Embryonic facial prominence (tissue), 1 donor: ENCODE measurements around the gene UBTD2.
A peak's percentile ranks its signal among the peaks of the same experiment; 100 is the strongest.
"Not testable (repeated sequence)": the region's sequence is repeated elsewhere in the genome, so short reads cannot be mapped to it uniquely, and the experiment has no call there.

ENCODE experiments used
- DNase-seq: peaks from one replicate; pipeline ENCODE4 v3.0.0-alpha.2; 2016; ENCODE audit errors: extremely low spot score

UBTD2 gene

DNA sequence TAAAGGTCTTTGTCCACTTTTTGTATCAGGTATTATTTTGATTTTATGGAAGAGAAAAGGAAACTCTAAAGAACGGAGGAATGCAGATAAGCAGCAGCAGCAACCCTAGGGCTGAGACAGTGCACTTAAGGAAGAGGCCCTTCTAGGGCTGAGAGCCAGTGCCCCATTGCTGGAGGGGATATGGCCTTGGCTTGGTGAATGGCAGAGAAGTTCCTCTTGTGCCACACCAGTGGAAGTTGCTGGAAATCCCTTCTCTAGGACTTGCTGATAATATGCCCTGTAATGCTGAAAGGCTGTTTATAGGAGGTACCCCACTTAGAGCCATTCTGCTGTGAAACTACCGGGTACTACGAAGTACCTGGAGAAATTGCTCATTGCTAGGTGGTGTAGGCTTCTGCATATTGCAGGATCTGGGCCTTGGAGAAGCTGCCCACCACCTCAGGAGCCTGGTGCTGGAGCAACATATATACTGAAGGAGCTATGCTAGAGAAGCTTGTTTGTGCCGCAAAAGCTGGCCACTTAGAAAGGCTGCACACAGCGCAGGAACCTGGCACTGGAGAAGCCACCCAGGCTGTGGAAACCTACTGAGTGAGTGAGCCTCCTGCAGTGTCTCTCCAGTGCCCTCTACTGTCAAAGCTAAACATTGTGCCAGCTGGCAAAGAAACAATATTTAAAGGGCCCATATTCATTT, 9.6 kb upstream of the UBTD2 start:
- DNase-seq = peak; percentile 54

DNA sequence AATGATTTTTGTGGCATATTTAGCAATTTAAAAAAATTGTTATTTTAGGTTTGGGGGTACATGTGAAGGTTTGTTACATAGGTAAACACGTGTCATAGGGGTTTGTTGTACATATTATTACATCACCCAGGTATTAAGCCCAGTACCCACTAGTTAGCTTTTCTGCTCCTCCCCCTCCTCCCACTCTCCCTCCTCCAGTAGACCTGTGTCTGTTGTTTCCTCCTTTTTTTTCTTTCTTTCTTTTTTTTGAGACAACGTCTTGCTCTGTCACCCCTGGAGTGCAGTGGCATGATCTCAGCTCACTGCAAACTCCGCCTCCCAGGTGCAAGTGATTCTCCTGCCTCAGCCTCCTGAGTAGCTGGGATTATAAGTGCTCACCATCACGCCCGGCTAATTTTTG, 8.3 kb upstream of the UBTD2 start:
- not testable (repeated sequence) for DNase-seq

DNA sequence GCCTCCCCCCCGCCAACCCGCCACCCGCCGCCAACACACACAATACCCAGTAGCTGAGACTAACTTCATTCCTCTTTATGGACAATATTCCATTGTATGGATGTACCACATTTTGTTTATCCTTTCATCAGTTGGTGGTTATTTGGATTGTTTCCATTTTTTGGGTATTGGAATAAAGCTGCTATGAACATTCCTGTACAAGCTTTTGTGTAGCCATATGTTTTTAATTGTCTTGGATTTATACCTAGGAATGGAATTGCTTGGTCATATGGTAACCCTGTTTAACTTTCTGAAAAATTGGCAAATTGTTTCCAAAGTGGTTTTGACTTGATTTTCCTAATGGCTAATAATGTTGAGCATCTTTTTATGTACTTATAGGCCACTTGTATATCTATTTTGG, 4.9 kb upstream of the UBTD2 start:
- DNase-seq = no peak

DNA sequence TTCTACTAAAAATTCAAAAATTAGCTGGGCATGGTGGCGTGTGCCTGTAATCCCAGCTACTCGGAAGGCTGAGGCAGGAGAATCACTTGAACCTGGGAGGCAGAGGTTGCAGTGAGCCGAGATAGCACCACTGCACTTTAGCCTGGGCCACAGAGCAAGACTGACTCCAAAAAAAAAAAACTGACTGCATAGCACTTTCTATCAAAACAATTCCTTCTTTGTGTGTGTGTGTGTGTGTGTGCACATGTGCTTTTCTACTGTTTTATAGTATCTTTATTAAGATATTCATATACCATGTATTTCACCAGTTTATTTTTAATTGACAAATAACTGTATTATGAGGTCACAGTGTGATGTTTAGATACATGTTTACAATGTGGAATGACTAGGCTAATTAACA, 3.6 kb upstream of the UBTD2 start:
- not testable (repeated sequence) for DNase-seq

DNA sequence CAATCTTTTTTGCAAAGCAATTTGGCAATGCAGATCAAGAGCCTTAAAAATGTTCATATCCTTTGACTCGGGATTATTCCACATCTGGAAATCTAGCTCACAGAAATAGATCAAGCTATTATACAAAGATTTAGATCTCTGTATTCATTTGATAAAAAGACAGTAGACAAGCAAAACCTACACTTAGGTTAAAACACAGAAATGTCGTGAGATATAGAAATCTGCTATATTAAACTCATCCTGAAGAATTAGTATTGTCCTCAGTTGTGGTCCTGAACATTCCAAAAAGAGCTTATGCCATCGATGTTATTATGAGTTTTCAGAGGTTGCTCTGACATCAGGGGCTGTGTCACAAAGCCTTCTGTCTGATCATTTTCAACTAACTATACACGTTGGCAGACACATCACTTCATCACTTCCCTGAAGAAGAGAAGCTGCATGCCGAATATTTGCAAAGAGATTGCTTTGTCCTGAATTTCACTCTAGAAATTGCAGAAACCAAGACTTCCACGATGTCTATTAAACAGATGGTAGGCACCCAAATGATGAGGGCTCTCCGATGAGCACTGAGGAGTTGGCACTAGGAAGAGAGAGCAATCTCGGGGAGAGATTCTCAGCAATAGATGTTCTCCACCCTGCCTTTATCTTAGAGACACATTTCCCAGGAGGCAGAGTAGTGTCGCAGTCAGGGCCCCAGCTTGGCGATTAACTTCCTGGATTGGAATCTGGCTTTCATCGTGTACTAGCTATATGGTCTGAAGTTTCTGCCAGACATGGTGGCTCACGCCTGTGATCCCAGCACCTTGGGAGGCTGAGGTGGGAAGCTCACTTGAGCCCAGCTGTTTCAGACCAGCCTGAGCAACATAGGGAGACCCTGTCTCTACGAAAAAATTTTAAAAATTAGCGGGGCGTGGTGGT, 1.9 kb upstream of the UBTD2 start:
- no peak for DNase-seq

DNA sequence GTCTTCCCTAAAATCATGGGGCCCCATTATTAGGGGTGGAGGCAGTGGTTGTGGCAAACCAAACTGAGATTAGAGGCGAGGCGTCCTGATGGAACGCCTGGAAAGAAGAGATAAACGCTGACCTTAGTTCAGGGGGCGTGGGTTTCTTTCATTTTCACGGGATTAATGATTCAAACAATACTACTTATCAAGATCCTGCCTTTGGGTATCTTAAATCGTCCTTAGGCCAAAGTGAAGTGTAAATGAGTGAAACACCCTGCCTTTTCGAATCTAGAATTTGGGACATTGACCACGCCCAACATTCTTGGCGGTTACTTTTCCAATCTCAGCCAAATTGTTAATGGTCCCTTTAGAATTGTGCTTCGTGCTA, 1.0 kb upstream of the UBTD2 start:
- no peak for DNase-seq

DNA sequence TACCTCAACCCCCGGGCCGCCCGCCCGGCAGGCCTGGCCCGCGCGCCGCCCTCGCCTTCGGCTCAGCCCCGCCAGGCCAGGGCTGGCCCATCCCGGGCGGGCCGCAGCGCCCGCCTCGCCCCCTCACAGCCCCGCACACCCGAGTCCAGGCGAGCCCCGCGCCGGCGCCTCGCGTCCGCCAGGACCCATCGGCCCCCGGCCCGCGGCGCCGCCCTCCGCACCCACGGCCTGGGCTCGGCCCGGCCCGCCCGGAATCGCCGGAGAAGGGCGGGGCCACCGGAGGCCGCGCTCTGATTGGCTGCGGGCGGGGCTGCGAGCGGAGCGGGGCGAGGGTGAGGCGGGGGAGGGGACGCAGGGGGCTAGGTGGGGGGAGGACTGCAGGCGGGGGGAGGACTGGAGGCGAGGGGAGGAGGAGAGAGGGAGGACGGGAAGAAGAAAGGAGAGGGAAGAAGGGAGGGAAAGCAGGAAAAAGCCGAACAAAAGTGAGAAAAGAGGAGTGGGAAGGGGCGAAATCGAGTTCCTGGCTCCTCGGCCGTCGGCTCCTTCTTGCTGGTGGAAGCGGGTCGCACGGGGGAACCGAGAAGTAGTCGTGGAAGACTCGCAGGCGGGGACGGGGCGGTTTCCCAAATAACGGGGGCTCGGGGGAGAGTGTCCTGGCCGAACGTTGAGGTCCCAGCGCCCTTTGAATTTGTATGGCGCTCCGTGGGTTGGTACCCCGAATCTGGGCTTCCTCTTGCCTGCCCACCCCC, 472 bp upstream of the UBTD2 start:
- peak; percentile 85 for DNase-seq

DNA sequence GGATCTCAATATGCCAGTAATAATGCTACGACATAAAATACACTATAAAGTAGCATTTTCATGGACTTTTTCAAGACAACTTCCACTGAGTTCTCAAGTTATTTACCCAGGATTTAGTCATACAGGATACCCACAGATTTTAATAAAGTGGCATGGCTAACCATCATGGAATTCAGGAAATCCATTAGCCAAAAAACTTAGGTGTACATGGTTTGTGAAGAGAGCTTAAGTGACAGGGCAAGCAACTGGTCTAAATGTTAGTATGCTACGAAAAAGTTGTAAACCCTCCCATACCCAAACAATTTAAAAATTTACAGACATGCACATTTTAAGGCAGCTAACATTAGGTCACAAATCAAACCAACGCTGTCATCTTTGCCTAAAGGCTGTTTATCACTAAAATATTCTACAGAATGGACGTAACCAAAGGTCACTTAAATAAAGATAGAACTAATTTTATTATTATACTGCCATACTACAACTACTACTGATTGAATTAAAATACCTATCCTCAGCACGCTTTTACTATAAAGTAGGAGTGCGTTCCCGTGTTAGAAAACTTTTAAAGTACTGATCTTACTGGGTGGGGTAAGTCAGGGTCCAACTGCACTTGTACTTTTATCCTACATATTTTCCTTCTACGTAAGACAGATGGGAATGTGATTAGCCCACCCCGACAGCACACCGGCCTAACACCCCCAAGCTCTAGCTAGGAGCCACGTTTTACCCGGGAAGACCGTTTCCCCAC, 1.1 kb downstream of the UBTD2 start:
- DNase-seq = no peak

DNA sequence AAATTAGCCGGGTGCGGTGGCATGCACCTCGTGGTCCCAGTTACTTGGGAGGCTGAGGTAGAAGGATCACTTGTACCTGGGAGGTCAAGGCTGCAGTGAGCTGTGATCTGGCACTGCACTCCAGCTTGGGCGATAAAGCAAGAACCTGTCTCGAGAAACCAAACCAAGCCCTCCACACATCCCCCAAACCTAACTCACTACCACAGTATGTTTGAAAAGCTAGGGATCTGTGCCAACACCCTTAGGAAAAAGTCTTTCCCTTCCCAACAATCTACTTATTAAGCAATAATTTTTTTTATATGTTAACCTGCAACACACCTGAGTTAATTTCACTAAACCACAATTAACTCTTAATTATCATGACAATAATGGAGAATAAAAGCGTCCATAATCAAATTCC, 2.2 kb downstream of the UBTD2 start:
- DNase-seq = no peak

DNA sequence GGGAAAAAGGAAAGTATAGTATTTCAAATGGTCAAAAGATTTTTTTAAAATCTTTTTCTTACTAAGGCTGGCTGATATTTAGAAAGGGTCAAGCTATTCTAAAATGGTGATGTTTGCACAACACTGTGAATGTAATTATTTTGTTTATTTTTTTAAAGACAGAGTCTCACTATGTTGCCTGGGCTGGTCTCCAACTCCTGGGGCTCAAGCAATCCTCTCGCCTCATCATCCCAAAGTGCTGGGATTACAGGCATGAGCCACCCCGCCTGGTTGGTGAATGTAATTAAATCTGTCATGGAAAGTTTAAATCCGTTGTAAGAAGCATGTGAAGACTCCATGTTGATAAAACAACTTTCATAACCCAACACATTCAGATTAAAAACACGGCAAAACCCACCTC, 2.6 kb downstream of the UBTD2 start:
- DNase-seq = no peak

DNA sequence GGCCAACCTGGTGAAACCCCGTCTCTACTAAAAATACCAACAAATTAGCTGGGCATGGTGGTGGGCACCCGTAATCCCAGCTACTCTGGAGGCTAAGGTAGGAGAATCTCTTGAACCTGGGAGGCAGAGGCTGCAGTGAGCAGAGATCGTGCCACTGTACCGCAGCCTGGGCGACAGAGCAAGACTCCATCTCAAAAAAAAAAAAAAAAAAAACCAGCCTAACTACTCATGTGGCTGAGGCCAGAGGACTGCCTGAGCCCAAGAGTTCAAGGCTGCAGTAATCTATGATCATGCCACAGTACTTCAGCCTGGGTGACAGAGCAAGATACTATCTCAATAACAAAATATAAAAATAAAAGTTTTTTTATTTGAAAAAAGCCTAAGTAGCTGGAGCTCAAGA, 3.2 kb downstream of the UBTD2 start:
- no peak for DNase-seq

DNA sequence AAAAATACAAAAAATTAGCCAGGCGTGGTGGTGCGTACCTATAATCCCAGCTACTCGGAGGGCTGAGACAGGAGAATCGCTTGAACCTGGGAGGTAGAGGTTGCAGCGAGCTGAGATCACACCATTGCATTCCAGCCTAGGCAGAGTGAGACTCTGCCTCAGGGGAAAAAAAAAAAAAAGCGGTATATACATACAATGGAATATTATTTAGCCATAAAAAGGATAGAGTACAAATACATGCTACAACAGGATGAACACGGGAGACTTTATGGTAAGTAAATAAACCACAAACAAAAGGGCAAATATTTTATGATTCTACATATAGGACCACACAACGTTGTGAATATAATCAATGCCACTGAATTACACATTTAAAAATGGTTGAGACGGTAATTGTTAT, 5.2 kb downstream of the UBTD2 start:
- no peak for DNase-seq

DNA sequence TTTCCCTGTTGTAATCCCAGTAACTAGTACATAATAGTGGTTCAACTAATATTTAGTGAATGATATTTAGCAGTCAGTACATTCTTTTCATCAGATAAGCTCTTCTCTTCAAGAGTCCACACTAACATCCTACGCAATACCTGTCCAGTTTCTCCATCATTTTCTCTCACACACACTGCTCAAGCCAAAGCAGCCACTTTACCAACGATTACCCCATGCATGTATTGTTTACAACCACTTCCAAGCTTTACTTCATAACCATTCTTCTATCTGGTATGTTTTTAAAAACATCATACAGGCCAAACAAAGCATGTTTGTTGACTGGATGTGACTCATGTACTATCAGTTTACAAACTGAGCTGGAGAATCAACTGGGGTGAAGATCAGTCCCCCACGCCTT, 7.3 kb downstream of the UBTD2 start:
- DNase-seq = no peak

DNA sequence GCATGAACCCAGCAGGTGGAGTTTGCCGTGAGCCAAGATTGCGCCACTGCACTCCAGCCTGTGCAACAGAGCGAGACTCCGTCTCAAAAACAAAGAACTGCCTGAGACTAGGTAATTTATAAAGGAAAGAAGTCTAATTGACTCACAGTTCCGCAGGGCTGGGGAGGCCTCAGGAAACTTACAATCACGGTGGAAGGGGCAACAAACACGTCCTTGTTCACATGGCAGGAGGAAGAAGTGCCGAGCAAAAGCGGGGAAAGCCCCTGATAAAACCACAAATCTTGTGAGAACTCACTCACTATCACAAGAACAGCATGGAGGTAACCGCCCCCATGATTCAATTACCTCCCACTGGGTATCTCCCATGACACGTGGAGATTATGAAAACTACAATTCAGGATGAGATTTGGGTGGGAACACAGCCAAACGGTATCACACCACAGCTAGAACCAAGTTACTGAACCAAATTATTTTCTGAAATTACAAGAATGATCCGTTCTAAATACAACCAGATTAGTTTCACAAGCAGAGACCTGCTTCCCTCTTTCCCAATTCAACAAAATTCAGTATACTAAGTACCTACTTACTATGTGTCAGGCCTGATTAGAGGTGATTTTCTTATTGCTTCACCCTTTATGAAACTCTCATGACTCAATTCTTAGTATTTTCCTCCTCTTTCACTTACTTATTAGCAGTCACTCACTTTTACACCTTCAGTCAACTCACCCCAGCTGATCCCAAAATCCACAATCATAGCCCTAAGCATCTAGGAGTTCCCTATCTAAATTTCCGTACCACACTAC, 8.4 kb downstream of the UBTD2 start:
- DNase-seq = no peak

DNA sequence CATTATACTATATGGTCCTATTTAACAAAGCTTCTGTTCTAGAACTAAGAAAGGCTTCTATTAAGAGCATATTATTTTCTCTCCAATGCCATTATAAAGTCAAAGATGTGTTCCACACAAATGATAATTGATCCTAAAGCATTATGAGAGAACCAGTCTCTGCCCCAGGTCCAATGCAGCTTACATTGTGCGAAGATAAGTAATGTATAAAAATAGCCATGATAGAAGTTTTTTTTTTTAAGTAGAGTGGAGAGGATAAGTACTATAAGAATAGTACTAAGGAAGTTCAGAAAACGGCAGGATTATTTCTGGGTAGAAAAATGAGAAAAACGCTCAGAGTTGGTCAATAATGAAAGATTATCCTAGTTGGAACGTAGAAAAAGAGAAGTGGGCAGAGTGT, 15.6 kb downstream of the UBTD2 start:
- DNase-seq = no peak

DNA sequence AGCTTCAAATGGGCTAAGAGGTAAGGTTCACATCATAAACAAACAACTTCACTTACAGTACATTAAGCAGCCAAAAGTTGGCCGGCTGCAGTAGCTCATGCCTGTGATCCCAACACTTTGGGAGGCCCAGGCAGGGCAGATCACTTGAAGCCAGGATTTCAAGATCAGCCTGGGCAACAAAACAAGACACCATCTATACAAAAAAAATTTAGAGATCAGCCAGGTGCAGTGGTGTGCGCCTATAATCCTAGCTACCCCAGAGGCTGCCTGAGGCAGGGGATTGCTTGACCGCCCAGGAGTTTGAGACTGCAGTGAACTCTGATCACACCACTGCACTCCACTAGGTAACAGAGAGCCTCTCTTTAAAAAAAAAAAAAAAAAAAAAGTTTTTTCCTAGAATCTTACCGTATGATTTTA, 16.9 kb downstream of the UBTD2 start:
- DNase-seq = no peak

DNA sequence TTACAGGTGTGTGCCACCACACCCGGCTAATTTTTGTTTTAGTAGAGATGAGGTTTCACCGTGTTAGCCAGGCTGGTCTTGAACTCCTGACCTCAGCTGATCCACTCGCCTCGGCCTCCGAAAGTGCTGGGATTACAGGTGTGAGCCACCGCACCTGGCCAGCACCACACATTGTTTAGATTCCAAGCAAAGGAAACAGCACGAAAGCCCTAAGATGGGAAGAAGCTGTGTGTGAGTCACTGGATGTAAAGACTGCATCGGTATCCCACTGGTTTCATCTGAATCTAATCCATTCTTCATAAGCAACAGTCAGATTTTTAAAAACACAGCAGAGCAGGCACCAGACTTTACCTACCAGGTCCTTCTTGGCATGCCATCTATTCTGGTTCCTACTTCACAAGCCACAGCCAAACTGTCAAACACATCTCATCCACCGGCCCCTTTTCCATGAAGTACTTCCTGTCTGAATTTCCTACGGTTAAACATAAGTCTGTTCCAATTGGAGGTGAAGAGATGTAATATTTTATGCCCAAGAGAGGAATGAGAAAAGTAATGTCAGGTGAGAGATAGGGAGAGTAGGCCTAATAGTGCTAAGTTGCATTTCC, 17.4 kb downstream of the UBTD2 start:
- no peak for DNase-seq

DNA sequence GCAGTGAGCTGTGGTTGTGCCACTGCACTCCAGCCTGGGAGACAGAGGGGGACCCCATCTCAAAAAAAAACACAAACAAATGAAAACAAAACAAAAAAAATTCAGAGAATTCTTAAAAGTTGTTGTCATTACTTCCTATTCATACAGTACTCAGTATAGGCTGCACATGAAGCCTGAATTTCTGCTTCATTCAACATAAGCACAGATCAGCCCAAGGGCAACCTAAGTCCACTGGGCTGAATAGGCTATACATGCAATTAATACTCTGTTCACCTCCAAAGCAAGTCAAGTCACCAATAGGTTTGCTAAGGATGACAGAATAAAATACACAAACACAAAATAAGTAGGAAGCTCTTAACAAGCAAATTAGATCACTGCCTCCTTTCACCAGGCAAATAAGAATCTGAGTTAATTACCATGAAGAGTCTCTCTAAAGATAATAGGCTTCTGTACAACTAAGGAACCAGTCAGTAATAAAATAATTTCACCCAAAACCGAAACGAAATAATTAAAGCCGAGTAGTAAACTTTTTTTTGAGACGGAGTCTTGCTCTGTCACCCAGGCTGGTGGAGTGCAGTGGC, 18.7 kb downstream of the UBTD2 start:
- DNase-seq = no peak

DNA sequence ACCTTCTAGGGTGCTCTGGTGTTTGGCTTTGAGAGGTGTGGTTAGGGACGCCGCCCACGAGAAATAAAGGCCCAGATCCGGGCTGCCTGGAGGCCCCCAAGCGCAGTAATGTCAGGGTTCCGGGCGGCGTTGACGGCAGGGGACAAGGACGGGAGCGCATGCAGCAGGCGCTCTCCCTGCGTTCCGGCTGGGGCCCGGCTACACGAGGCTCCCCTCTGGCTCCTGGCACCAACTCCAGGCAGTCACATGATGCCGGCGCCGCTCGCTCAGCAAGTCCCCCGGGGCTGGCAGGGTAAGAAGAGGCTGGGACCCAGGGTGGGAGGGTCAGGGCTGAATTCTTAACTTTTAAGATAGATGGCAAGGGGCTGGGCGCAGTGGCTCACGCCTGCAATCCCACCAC, 28.1 kb downstream of the UBTD2 start:
- DNase-seq = no peak

DNA sequence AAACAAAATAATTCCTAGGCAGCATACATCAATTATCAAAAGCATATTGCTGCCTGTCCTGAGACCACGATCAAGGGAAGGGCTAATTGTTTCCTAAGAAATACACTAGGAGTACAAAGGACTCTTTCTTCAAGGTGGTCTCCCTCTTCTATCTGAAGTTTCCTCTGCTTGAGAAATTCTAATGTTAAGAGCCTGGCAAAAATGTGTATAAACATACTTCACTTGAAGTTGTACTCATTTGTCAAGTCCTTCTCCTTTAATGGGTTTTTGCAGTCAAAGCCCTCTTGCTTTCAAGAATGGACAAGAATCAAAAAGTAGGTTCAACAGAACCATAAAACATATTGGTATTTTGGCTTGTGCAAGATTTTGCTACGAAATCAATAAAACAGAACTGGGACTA, 31.1 kb downstream of the UBTD2 start:
- no peak for DNase-seq
